H1 (cell line): Measurements from ENCODE around the gene STH. TPM values are rescaled to one million over a fixed set of nuclear protein-coding genes. Genes with fewer than 3 reads are reported as not detected.

Source experiments
- CTCF ChIA-PET: fragments of 300-600 bp; sonication (Branson Sonifier 250); formaldehyde crosslinking; loops from one replicate; lab custom pipeline; 2021; ENCODE audit not compliant: partially characterized antibody; lab: Charles Lee
- POLR2A ChIA-PET: fragments of 300-600 bp; sonication (Branson Sonifier 250); formaldehyde crosslinking; loops from one replicate; lab custom pipeline; 2021; ENCODE audit warnings: inconsistent platforms; ENCODE audit not compliant: partially characterized antibody; lab: Charles Lee
- DNase-seq, 2 experiments: peaks; one replicate each; pipeline versions ENCODE4 v3.0.0 to v3.0.0-alpha.2; 2010 to 2022; ENCODE audit warnings: low spot score in 2 of 2, low read depth in 1 of 2, mixed read lengths in 1 of 2
- FAIRE-seq: peaks from 2 replicates; lab custom pipeline; 2011; peaks lifted over from hg19 to GRCh38; lab: Jason Lieb, UNC
- H2AFZ ChIP-seq: 2 replicates; pipeline ENCODE4 v1.8.1; 2012; ENCODE audit warnings: low read length, inconsistent platforms
- H2AK5ac ChIP-seq: 2 replicates; pipeline ENCODE4 v1.6.1; 2013; ENCODE audit warnings: low read depth, low read length
- H2BK120ac ChIP-seq: replicated peaks from 2 replicates; pipeline ENCODE3; 2013; ENCODE audit warnings: low read depth, low read length, inconsistent platforms
- H2BK12ac ChIP-seq: 2 replicates; pipeline ENCODE4 v1.6.1; 2013; ENCODE audit warnings: low read depth, low read length
- H2BK15ac ChIP-seq: 2 replicates; pipeline ENCODE4 v1.6.1; 2013; ENCODE audit warnings: low read length
- H2BK20ac ChIP-seq: 2 replicates; pipeline ENCODE4 v1.6.1; 2013; ENCODE audit warnings: low read length
- H2BK5ac ChIP-seq: 2 replicates; pipeline ENCODE4 v1.6.1; 2013; ENCODE audit warnings: low read depth, low read length
- H3K14ac ChIP-seq: 2 replicates; pipeline ENCODE4 v1.6.1; 2013; ENCODE audit warnings: inconsistent platforms; ENCODE audit not compliant: insufficient read length
- H3K18ac ChIP-seq: 2 replicates; pipeline ENCODE4 v1.6.1; 2013; ENCODE audit warnings: low read length; ENCODE audit errors: extremely low read depth
- H3K23ac ChIP-seq: 2 replicates; pipeline ENCODE4 v1.6.1; 2013; ENCODE audit warnings: inconsistent platforms; ENCODE audit not compliant: insufficient read length
- H3K23me2 ChIP-seq: 2 replicates; pipeline ENCODE4 v1.6.1; 2013; ENCODE audit warnings: low read depth, low read length
- H3K27ac ChIP-seq: 2 replicates; pipeline ENCODE4 v1.6.1; 2011; ENCODE audit warnings: low read depth, low read length, inconsistent platforms
- H3K27me3 ChIP-seq, 4 experiments: replicated peaks in 1 of 4; 1 replicate in 1 of 4; 2 replicates in 3 of 4; pipeline versions ENCODE4 v1.6.1 to v1.8.1; 2011 to 2013; ENCODE audit warnings: low read length in 3 of 4, mild to moderate bottlenecking in 3 of 4, inconsistent platforms in 2 of 4, mixed read lengths in 2 of 4, moderate library complexity in 1 of 4; ENCODE audit not compliant: control insufficient read depth in 3 of 4, insufficient read depth in 3 of 4; ENCODE audit errors: extremely low read depth in 1 of 4
- H3K36me3 ChIP-seq, 4 experiments: 2 replicates each; pipeline versions ENCODE4 v1.6.1 to v1.8.1; 2011 to 2013; ENCODE audit warnings: mild to moderate bottlenecking in 4 of 4, low read length in 3 of 4, moderate library complexity in 2 of 4, control low read depth in 1 of 4, inconsistent platforms in 1 of 4; ENCODE audit not compliant: insufficient read depth in 4 of 4, control insufficient read depth in 2 of 4
- H3K4ac ChIP-seq: replicated peaks from 2 replicates; pipeline ENCODE3; 2013; ENCODE audit warnings: low read length, low read depth, mixed read lengths, inconsistent platforms; ENCODE audit not compliant: insufficient read length
- H3K4me1 ChIP-seq, 4 experiments: replicated peaks in 1 of 4; 1 replicate in 1 of 4; 2 replicates in 3 of 4; pipeline versions ENCODE4 v1.6.1 to v1.8.1; 2011 to 2013; ENCODE audit warnings: low read length in 3 of 4, inconsistent platforms in 2 of 4, mixed read lengths in 1 of 4; ENCODE audit not compliant: insufficient read depth in 4 of 4, control insufficient read depth in 3 of 4
- H3K4me2 ChIP-seq, 2 experiments: 2 replicates each; pipeline versions ENCODE4 v1.6.1 to v1.8.1; 2011 to 2013; ENCODE audit warnings: low read depth in 2 of 2, low read length in 2 of 2, control low read depth in 1 of 2, inconsistent platforms in 1 of 2, mild to moderate bottlenecking in 1 of 2; ENCODE audit not compliant: insufficient read depth in 1 of 2
- H3K4me3 ChIP-seq, 4 experiments: fragments of 200-600, 300-600 bp in 1 of 4; sonication (generic), shearing (Covaris generic), sonication (Bioruptor Twin) in 1 of 4; 2 replicates each; pipeline versions ENCODE4 v1.5.1 to v1.8.1; 2011 to 2016; ENCODE audit warnings: low read length in 4 of 4, low read depth in 3 of 4, control low read depth in 2 of 4, inconsistent platforms in 2 of 4, mild to moderate bottlenecking in 2 of 4, mixed read lengths in 1 of 4, moderate library complexity in 1 of 4; ENCODE audit not compliant: insufficient read depth in 2 of 4; ENCODE audit errors: extremely low read depth in 1 of 4
- H3K56ac ChIP-seq: replicated peaks from 2 replicates; pipeline ENCODE3; 2013; ENCODE audit warnings: low read depth, mild to moderate bottlenecking, mixed read lengths, low read length, inconsistent platforms; ENCODE audit not compliant: insufficient read length
- H3K79me1 ChIP-seq: 2 replicates; pipeline ENCODE4 v1.6.1; 2013; ENCODE audit warnings: low read depth, low read length, control low read depth
- H3K79me2 ChIP-seq, 2 experiments: 2 replicates each; pipeline versions ENCODE4 v1.6.1 to v1.8.1; 2012 to 2013; ENCODE audit warnings: low read length in 2 of 2, mild to moderate bottlenecking in 2 of 2, inconsistent platforms in 1 of 2; ENCODE audit not compliant: insufficient read depth in 2 of 2, control insufficient read depth in 1 of 2
- H3K9ac ChIP-seq, 4 experiments: replicated peaks in 1 of 4; 1 replicate in 1 of 4; 2 replicates in 3 of 4; pipeline versions ENCODE4 v1.6.1 to v1.8.1; 2011 to 2013; ENCODE audit warnings: low read depth in 3 of 4, low read length in 3 of 4, control low read depth in 2 of 4, mild to moderate bottlenecking in 2 of 4, moderate library complexity in 2 of 4, inconsistent platforms in 1 of 4; ENCODE audit errors: extremely low read depth in 1 of 4
- H3K9me3 ChIP-seq, 2 experiments: 2 replicates each; pipeline versions ENCODE4 v1.6.1 to v1.8.1; 2012 to 2013; ENCODE audit warnings: mild to moderate bottlenecking in 2 of 2, moderate library complexity in 2 of 2, control low read depth in 1 of 2, inconsistent platforms in 1 of 2, low read depth in 1 of 2, low read length in 1 of 2, mixed read lengths in 1 of 2; ENCODE audit not compliant: insufficient read depth in 2 of 2
- H4K20me1 ChIP-seq, 2 experiments: replicated peaks in 1 of 2; 2 replicates each; pipeline versions ENCODE3 to v1.8.1; 2011 to 2013; ENCODE audit warnings: inconsistent platforms in 2 of 2, low read length in 2 of 2, mild to moderate bottlenecking in 1 of 2; ENCODE audit not compliant: insufficient read depth in 2 of 2, control insufficient read depth in 1 of 2
- H4K5ac ChIP-seq: 2 replicates; pipeline ENCODE4 v1.6.1; 2013; ENCODE audit warnings: low read length, low read depth, mixed read lengths, inconsistent platforms; ENCODE audit not compliant: insufficient read length
- H4K8ac ChIP-seq: 2 replicates; pipeline ENCODE4 v1.8.0; 2013; ENCODE audit warnings: mild to moderate bottlenecking, moderate library complexity, low read length, inconsistent platforms; ENCODE audit not compliant: insufficient read depth; ENCODE audit errors: extremely low read depth
- H4K91ac ChIP-seq: replicated peaks from 2 replicates; pipeline ENCODE3; 2013; ENCODE audit warnings: low read length, mixed read lengths, inconsistent platforms; ENCODE audit not compliant: insufficient read length
- WGBS, 2 experiments: shearing (Covaris generic) in 1 of 2; methylation state at CpG; one replicate each; pipeline versions ENCODE4 v1.1.6 to v1.1.7; 2013 to 2015; ENCODE audit warnings: low lambda C conversion rate in 2 of 2, mixed read lengths in 2 of 2, inconsistent platforms in 1 of 2, low coverage in 1 of 2, missing lambda C conversion rate in 1 of 2; ENCODE audit not compliant: insufficient replicate concordance in 2 of 2, insufficient coverage in 1 of 2, insufficient read length in 1 of 2; ENCODE audit errors: extremely low coverage in 1 of 2, missing lambda C conversion rate in 1 of 2; 5-methylcytosine and 5-hydroxymethylcytosine counted together
- polyA plus RNA-seq, 7 experiments: library from polyadenylated mRNA; depleted of rRNA in 3 of 7; stranded (reverse) in 5 of 7; unstranded in 2 of 7; fragments of >200 nt in 5 of 7; fragments of 200-250 nt in 2 of 7; gene quantifications; 1 replicate in 5 of 7; 2 replicates in 1 of 7; 4 replicates in 1 of 7; pipeline versions ENCODE4 v1.2.1 to v1.2.3, GENCODE V29; 2011 to 2013; ENCODE audit warnings: missing spikeins in 2 of 7, mixed read lengths in 2 of 7
- total RNA-seq: library from RNA; stranded (reverse); fragmentation: NEBNext Ultra II Directional; extraction: Animal tissue kit (Norgen Biotek cat#: 25700); gene quantifications from 2 replicates; pipeline ENCODE4 v1.2.1, GENCODE V29; 2021
- TF ChIP-seq, protein P1 (sequence below): IDR thresholded peaks from 2 replicates; pipeline ENCODE4 v1.6.1; 2012; ENCODE audit warnings: inconsistent platforms

STH gene
- total and polyA plus RNA-seq, 2 of the 8 experiments (the other 6 are each of a cell fraction or from before 2014, with no cell fraction given), result not detected

- Histone ChIP-seq H3K9me3 (no peaks in the 10 kb centered on the region), H3K27me3 (peaks cover 0 to 12% (median 11%) of the 10 kb centered on the region in 4 experiments; a peak in 6 of 7 replicates), H3K79me2 (no peaks in the 10 kb centered on the region), H3K9ac (0 out of 7 replicates have a peak overlapping the region, but pooled peaks of 1 of the 4 experiments have one; percentile 21), H3K27ac (no peak overlapping the region), H2BK5ac (no peak overlapping the region), H2BK15ac (no peak overlapping the region), H3K4ac (no peak overlapping the region), H4K8ac (no peak overlapping the region), H4K20me1 (no peaks in the 10 kb centered on the region), H4K91ac (no peak overlapping the region), H3K4me2 (no peak overlapping the region), H2BK12ac (no peak overlapping the region), H3K18ac (no peak overlapping the region), H2BK20ac (peak overlapping the region; percentile 40; the same call in 1 of the 2 replicates), H2AK5ac (no peak overlapping the region), H3K14ac (no peak overlapping the region), H3K79me1 (no peaks in the 10 kb centered on the region), H3K56ac (no peak overlapping the region), H3K4me1 (peaks cover 0 to 6% (median 2%) of the 10 kb centered on the region in 4 experiments; a peak in 4 of 7 replicates), H3K4me3 (no peak overlapping the region), H3K23me2 (no peaks in the 10 kb centered on the region), H2BK120ac (no peak overlapping the region), H3K23ac (no peak overlapping the region), H2AFZ (no peak overlapping the region), H4K5ac (no peak overlapping the region), H3K36me3 (no peaks in the 10 kb centered on the region)
- ChIA-PET POLR2A (no interaction called here), CTCF (interaction anchor here (1.5 kb wide), 1 partner anchor 50 kb away, joined by 3 read pairs; no protein-coding TSS in a partner anchor)
- WGBS, 2 experiments, result 88% methylated on average over 6 of the region's 6 CpGs; no CpG with 5 or more reads in 1 of the 2 experiments
- TF ChIP-seq, protein P1, sequence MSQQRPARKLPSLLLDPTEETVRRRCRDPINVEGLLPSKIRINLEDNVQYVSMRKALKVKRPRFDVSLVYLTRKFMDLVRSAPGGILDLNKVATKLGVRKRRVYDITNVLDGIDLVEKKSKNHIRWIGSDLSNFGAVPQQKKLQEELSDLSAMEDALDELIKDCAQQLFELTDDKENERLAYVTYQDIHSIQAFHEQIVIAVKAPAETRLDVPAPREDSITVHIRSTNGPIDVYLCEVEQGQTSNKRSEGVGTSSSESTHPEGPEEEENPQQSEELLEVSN, result no peak
- no peak for FAIRE-seq
- DNase-seq, result no peak
Observed at GRCh38 chr17:45951941-45952340, 47.1 kb upstream of the STH start.
